GM19467 (cell line): ENCODE data around the gene PILRA.

ENCODE experiments used
- ATAC-seq: cut with Tn5 transposase; IDR thresholded peaks from one replicate; pipeline ENCODE4 v1.9.1; 2021; ENCODE audit warnings: mild to moderate bottlenecking, moderate library complexity; ENCODE audit not compliant: unreplicated experiment

Gene PILRA

GRCh38 chr7:100406767-100407166 is 33.5 kb downstream of the PILRA start:
- ATAC-seq: no peak

DNA sequence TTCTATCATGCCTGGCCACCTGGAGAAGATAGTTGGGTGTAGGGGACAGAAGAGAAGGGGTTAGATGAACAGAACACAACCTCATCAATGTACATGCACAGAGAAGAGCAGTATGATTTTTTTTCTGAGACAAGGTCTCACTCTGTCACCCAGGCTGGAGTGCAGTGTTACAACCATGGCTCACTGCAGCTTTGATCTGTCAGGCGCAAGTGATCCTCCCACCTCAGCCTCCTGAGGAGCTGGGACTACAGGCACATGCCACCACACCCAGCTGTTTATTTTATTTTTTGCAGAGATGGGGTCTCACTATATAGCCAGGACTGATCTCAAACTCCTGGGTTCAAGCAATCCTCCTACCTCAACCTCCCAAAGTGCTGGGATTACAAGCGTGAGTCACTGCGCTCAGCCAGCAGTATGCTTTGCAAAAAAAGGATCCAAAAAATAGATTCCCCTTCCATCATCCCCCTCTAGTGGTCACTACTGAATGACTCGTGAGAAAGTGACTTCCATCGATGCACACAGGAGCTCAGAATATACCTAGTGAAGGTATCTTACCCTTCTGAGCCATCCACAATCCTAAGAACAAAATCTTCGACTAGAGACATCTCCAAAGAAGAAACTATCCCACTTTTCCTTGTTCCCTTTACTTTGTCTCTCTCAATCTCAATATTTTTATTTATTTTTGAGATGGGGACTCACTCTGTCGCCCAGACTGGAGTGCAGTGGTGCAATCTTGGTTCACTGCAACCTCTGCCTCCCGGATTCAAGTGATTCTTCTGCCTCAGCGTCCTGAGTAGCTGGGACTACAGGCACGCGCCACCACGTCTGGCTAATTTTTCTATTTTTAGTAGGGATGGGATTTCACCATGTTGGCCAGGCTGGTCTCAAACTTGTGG is 34.2 kb downstream of the PILRA start:
- no peak for ATAC-seq

GRCh38 chr7:100411101-100411500 is 37.8 kb downstream of the PILRA start:
- no peak for ATAC-seq

DNA sequence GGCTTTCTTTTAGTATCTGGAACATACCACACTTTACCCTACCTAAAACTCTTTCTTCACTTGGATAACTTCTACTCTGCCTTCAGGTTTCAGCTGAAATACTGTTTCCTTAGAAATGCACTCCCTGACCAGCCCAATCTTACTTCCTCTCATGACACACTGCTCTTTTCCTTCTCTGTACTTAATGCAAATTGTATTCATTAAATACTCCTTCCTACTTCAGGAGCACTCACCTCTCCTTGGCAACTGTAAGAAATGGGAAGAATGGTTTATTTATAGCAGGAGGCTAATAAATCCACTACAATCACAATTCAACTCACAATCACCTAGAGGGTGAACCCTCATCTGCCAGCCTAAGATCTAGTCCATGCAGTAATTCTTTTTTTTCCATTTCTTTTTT is 40.1 kb downstream of the PILRA start:
- no peak for ATAC-seq

DNA sequence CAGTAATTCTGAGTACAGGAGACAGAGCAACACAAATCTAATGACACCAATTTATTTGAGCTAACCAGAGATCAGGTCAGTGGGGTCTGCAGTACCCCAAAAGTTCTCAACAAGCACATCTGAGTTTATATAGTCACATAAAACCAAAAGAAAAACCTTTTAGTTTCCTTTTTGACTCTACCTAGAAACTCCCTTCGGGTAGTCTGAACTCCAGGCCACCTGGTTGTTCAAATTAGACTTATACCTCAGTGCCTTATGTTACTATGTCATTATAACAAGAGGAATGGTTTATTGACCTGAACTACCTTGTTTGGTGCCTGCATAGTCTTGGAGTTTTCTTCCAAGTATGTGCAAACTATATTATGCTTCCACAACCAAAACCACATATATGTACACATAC is 40.6 kb downstream of the PILRA start:
- ATAC-seq: no peak

DNA sequence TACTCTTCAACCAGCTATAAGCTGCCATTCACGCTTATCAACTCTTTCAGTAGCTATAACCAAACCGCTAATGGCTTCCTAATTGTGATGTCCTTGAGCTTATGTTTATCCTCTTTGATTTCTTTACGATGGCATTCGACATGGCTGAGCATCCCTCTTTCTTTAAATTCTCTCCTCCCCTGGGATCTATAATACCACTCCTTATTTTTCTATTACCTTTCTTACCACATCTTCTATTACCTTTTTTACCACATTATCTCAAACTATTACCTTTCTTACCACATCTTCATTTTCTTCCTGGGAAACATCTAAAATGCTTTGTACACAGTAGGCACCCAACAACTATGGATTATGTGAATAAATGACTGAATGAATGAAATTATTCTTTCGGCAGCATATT is 42.2 kb downstream of the PILRA start:
- no peak for ATAC-seq

DNA sequence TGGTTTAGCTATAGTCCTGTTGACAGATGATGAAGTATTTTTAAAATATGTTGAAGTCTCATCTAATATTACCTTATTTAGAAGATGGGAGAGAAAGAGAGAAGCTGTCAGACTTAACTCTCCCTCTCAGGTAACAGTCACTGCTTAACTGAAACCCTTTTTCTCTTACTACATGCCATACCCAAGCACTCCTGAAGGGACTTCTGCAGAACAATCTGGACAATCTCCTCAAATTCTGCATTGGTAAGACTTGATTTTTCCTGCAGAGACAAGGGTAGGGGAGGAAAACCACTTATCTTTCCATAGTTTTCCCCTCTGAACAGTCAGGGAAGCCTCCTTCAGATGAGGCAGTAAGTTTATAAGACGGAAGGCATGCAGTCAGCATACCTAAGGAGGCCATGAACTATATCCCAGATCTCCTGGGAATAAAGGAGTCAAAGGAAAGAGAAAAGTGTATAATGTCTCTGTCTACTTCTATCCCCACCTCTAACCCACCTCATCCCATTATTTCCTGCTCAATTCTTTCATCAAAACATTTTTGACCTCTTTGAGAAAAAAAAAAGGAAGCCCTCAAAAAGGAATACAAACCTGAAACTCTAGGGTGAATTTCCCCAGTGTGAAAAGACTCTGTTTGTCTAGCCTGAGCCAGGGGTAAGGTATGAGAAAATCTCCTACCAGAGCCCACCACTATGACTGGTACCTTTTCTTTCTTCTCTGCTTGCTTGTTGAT is 45.8 kb downstream of the PILRA start:
- ATAC-seq: no peak

GRCh38 chr7:100419660-100420226 is 46.5 kb downstream of the PILRA start:
- ATAC-seq: no peak

DNA sequence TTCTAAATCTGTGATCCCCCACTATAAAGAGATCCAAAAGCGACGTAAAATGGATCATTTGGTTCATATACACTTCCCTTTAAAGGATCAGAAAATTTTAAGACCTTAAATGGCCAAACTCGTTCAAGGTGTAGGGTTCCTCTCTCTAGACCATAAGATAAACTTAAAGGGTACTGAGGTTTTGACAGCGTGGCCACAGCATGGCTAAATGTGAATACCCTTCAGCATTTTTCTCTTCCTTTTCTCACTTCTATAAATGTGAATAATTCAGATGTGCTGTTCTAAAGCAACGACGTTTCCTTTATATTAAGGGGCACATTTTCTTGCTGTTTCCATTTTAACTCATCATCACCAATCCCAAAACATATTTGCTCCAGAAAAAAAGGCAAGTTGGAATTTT is 50.0 kb downstream of the PILRA start:
- no peak for ATAC-seq

DNA sequence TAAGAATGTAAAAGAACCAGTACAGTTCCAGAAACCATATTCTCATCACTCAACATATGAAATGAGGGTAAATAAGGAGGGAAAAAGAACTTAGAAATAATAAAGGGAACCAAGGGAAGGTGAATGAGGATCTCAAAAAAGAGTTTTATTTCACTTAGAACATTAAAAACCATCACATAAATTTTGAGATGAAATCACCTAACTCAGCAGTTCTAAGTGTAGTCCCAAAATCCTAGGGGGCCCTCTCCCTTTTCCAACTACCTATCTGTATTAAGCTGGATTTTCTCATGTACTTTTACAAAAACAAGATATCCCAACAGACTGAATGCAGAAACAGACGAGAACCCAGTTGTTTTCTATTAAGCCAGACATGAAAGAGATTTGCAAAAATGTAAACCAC is 52.1 kb downstream of the PILRA start:
- ATAC-seq: no peak

DNA sequence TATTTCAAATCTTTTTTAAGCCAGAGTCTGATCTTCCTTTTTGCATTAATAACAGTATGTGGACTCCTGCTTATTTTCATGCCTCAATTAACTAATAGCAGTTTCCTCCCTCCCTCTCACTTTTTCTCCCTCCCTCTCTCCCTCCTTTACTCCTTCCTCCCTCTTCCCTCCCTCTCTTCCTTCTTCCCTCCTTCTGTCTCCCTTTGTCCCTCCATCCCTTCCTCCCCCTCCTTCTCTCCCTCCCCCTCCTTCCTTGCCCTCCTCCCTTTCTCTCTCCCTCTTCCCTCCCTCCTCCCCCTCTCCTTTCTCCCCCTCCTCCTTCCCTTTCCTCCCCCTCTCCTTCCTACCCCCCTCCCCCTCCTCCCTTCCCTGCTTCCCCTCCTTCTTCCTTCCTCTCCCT is 53.2 kb downstream of the PILRA start:
- no peak for ATAC-seq

DNA sequence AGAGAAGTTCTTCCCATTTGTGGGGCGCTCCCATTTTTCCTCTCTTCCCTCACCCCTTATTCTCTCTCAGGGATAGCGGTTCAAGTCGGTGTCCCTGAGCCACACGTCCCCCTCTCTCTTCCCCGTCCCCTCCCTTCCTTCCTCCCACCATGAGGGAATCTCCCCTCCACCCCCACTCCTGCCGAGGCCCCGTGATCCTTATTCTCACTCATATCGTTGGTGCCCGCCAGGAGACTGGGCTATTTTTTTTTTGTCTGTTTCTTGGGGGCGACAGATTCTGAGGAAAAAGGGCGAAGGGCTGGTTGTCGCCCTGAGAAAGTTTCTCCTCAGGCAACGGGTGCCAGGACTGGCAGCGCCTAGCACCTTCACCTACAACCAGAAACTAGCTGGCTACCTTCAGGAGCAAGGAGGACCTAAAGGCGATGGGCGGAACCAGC is 54.5 kb downstream of the PILRA start:
- ATAC-seq: no peak

DNA sequence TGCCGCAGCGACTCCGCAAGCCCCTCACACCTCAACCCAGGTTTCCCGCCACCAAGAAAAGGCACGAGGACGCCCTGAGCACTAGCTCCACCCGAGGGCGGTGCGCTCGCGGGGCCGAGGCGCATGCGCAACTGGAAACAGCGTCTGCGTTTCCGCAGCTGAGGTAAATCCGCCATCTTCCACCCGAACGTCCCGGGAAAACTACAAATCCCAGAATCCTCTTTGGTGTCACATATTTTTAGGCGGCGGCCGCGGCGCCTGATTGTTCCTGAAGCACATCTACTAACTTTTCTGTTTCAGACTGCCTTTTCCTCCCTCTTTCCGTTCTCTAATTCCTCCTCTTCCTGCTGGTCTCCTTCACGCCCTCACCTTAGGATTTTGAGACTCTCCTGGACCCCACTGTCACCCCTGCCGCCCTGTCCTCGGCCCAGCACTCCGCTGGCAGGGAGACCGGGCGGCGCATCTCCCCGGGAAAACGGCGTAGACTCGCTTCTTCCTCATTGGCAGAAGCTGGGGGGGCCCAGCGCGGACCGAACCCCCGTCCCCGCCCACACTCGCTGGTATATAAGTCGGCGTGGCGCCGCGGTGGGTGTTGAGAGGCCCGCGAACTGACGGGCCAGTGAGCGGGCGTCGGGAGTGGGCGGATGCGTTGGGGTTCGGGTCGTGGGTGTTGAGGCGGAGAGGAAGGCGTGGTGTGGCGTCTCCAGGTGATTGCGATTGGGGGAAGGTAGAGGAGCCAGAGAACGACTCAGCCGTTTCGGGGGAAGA is 55.1 kb downstream of the PILRA start, which contains the start of gene ZCWPW1:
ZCWPW1 (minus strand) TSS at position 505 of the 768 bp plus-strand sequence. CDS start 8,054 bp downstream, outside the sequence.
- peak; percentile 44 for ATAC-seq

GRCh38 chr7:100428967-100429636 is 55.8 kb downstream of the PILRA start:
- peak; percentile 44 for ATAC-seq

GRCh38 chr7:100429637-100430492 is 56.6 kb downstream of the PILRA start, which contains the start of gene MEPCE:
MEPCE (plus strand) TSS chr7:100429831; CDS start chr7:100430019, 188 bp downstream.
- ATAC-seq: peak; percentile 38

GRCh38 chr7:100430493-100431285 is 57.4 kb downstream of the PILRA start:
- no peak for ATAC-seq

GRCh38 chr7:100431286-100431735 is 58.0 kb downstream of the PILRA start:
- no peak for ATAC-seq

DNA sequence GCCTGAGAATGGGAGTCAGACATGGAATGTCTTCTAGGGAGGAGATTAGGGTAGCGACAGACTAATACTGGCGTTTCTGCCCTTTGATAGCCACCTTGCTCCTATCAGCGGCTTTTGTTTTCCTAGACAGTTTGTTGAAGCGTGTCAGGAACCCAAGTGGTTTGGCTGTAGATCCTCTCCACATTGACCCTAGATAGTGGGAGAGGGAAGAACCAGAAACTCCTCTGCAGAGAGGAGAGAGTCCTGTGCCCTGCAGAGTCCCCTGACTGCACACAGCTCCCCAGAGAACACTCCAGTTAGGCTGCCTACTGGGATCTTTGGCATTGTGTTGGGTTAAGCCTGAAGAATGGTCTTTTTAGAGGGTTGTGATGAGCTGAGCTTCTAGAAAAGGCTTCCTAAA is 58.8 kb downstream of the PILRA start:
- ATAC-seq: no peak
